HUES48 (cell line): ENCODE measurements around the gene SLC24A4.

Experiments used
- H3K27ac ChIP-seq: one replicate; pipeline ENCODE4 v1.7.0; 2013; ENCODE audit warnings: low read depth, low read length, inconsistent platforms
- H3K27me3 ChIP-seq: 2 replicates; pipeline ENCODE4 v1.6.1; 2013; ENCODE audit warnings: mild to moderate bottlenecking, low read length; ENCODE audit not compliant: control insufficient read depth, insufficient read depth
- H3K36me3 ChIP-seq: 2 replicates; pipeline ENCODE4 v1.6.1; 2013; ENCODE audit warnings: low read length; ENCODE audit not compliant: control insufficient read depth, insufficient read depth
- H3K4me1 ChIP-seq: 2 replicates; pipeline ENCODE4 v1.6.1; 2013; ENCODE audit warnings: mild to moderate bottlenecking, low read length; ENCODE audit not compliant: control insufficient read depth, insufficient read depth
- H3K4me3 ChIP-seq: 2 replicates; pipeline ENCODE4 v1.5.1; 2013; ENCODE audit warnings: mild to moderate bottlenecking, low read depth, low read length
- H3K9ac ChIP-seq: 2 replicates; pipeline ENCODE4 v1.6.1; 2013; ENCODE audit warnings: mild to moderate bottlenecking, low read depth, low read length, moderate library complexity
- H3K9me3 ChIP-seq: 2 replicates; pipeline ENCODE4 v1.6.1; 2013; ENCODE audit warnings: low read length; ENCODE audit not compliant: control insufficient read depth, insufficient read depth

Gene SLC24A4

DNA sequence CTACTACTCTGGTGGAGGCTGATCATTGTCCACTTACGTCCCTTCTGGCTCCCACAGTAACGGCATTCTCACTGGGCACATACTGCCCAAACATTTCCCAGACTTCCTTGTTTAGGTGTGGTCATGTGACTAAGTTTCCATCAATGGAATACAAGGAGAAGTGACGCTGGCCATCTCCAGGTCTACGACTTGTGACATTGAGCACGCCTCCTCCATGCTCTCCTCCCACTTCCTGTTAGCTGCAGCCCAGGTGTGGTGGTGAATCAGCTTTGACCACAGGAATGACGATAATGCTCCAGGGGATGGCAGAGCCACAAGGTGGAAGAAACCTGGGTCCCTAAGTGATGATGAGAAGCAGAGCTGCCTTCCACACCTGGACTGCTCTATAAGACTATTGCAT is 6.0 kb upstream of the SLC24A4 start:
- Histone ChIP-seq H3K27ac (no peak overlapping the region), H3K27me3 (peaks cover 24% of the 10 kb centered on the region), H3K4me3 (no peak overlapping the region), H3K4me1 (no peaks in the 10 kb centered on the region), H3K9me3 (no peaks in the 10 kb centered on the region), H3K9ac (no peak overlapping the region), H3K36me3 (no peaks in the 10 kb centered on the region)

DNA sequence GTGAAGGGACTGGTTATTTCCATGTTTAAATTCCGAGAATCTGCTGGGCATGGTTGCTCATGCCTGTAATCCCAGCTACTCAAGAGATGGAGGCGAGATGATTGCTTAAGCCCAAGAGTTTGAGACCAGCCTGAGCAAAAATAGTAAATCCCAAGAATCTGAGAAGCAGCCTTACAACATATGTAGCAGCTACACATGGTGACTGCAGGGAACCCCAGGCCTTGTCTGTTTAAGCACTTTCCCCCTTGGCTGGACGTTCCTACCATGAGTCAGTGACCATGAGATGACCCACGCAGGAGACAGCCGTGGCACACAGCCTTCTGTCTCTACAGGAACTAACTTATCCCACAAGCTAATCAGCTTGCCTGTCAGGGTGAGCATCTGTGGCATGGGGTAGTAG is 5.5 kb upstream of the SLC24A4 start:
- H3K9ac ChIP-seq: no peak overlapping the region
- H3K4me1 ChIP-seq: 0 out of 2 replicates have a peak, but pooled peaks cover 2% of the 10 kb centered on the region
- no peaks in the 10 kb centered on the region for H3K9me3 ChIP-seq
- no peaks in the 10 kb centered on the region for H3K36me3 ChIP-seq
- H3K4me3 ChIP-seq: no peak overlapping the region
- peaks cover 30% of the 10 kb centered on the region for H3K27me3 ChIP-seq
- no peak overlapping the region for H3K27ac ChIP-seq

DNA sequence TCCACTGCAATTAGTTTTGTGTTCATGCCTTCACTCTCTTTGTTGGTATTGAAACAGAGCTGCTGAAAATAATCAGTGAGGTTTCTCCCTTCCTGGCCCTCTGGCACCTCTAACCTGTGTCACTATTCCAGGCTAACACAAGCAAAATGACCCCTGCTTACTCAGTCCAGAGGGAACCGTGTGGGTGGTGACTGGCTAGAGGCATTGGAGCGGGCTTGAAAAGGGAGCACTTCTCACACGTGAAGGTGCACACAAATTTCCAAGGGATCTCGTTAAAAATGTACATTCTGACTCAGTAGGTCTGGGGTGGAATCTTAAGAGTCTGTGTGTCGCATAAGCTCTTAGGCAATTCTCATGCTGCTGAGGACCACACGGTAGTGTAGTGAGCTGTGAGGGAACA is 1.3 kb upstream of the SLC24A4 start:
- Histone ChIP-seq H3K4me3 (no peak overlapping the region), H3K27me3 (peaks cover 72% of the 10 kb centered on the region), H3K36me3 (no peaks in the 10 kb centered on the region), H3K9me3 (no peaks in the 10 kb centered on the region), H3K4me1 (0 out of 2 replicates have a peak, but pooled peaks cover 8% of the 10 kb centered on the region), H3K27ac (no peak overlapping the region), H3K9ac (no peak overlapping the region)

DNA sequence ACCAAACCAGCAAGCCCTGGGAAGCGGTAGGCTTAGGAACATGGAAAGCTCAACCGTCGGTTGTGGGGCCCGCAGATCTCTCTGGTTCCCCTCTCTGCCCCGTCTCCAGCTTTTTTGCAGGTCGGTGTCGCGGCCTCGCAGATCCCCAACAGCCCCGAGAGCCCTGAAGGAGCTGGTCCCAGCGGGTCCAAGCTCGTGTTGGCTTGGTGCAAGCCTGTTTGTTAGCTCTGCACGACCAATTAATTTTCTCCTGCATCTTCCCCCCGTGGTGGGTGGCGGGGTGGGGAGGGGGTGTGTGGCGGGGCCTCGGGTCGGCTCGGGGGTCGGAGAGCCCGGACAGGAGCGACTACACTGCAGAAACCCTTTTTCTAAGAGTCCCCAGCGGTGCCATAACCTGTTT is 449 bp upstream of the SLC24A4 start:
- Histone ChIP-seq H3K27me3 (peaks cover 80% of the 10 kb centered on the region), H3K27ac (no peak overlapping the region), H3K4me3 (peak overlapping the region; percentile 52), H3K9me3 (no peaks in the 10 kb centered on the region), H3K4me1 (0 out of 2 replicates have a peak, but pooled peaks cover 8% of the 10 kb centered on the region), H3K36me3 (no peaks in the 10 kb centered on the region), H3K9ac (no peak overlapping the region)

DNA sequence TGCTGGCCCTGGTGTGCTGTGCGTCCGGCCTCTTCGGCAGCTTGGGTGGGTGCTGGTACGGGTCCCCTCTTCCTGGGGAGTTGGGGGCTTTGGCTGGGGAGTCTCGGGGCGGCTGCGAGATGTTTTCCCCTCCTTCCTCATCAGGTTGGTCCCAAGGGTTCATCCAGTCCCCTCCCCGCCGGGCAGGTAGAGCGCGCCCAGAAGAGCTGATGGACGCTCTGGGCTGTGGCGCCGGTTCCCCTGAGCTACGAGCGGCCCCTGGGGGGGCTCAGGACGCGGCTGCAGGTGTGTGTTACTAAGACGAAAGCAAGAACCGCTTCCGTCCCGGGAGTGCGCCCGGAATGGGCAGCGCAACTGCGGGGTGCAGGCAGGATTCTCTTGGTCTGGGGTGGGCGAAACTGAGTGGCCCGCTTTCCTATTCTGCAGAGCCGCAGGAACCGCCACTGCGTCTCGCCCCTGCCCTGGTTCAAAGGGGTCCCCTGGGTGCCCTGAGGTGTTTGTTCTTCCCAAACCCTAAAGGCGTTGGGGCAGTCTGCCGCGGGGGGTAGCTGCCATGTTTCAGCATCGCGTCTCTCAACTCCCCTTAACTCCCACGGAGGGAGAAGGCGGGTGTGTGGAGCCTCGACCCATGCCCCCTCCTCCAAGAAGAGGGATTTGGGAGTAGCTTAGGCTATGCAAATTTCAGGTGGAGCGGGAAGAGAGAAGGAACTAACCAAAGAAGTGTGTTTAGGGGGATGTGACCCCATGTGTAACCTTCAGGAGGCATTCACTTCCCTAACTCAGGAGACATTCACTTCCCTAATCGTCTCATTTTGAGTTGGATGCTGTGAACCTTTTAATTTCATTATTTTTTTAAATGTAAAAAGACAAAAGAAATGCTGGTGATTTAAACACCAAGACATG is 1.2 kb downstream of the SLC24A4 start:
- Histone ChIP-seq H3K4me3 (peak overlapping the region; percentile 52), H3K9ac (no peak overlapping the region), H3K4me1 (0 out of 2 replicates have a peak, but pooled peaks cover 8% of the 10 kb centered on the region), H3K36me3 (no peaks in the 10 kb centered on the region), H3K27me3 (peaks cover 77% of the 10 kb centered on the region), H3K9me3 (no peaks in the 10 kb centered on the region), H3K27ac (no peak overlapping the region)

DNA sequence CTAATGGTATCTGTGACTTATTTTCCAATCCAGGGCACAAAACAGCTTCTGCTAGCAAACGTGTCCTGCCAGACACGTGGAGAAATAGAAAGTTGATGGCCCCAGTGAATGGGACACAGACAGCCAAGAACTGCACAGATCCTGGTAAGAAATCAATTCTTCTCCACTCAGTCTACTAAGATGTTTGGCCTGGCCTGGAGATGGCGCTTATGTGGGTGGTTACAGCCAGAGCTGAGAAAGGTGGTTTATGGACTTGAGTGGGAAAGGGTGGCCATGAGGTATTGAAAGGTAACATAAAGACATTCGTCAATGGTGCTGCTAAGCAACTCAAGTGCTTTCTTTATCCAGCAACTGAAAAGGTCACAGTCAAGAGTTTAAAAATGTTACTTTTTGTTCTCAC is 2.9 kb downstream of the SLC24A4 start:
- Histone ChIP-seq H3K4me1 (0 out of 2 replicates have a peak, but pooled peaks cover 8% of the 10 kb centered on the region), H3K36me3 (no peaks in the 10 kb centered on the region), H3K9ac (no peak overlapping the region), H3K27me3 (peaks cover 66% of the 10 kb centered on the region), H3K4me3 (no peak overlapping the region), H3K9me3 (no peaks in the 10 kb centered on the region), H3K27ac (no peak overlapping the region)

DNA sequence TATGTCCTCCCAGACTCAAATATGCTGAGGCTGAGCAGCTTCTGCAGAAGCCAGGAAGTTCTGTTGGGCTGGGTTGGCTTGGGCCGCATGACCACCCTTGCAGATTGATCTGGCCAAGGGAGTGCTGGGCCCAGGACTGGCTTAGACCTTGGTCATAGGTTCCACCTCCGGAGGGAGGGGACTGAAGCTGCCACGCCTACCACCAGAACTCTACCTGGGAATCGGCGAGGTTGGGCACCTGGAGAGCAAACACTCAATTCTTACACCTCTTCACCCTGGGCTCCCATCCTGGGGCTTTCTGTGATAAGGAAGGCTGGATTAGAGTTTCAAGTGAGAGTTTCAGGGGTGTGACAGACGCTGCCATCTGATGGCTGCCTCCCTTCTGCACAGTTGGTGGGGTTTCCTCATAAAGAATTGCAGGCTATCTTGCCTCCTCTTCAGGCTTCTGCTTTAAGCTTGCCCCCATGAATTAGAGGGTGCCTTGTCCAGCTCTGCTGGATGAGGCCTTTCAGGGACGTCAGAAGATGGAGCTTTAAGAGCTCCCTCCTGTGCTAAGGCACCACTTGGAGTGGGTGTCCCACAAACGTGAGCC is 5.8 kb downstream of the SLC24A4 start:
- Histone ChIP-seq H3K27ac (no peak overlapping the region), H3K4me3 (no peak overlapping the region), H3K4me1 (0 out of 2 replicates have a peak, but pooled peaks cover 6% of the 10 kb centered on the region), H3K36me3 (no peaks in the 10 kb centered on the region), H3K9ac (no peak overlapping the region), H3K9me3 (no peaks in the 10 kb centered on the region), H3K27me3 (peaks cover 37% of the 10 kb centered on the region)

DNA sequence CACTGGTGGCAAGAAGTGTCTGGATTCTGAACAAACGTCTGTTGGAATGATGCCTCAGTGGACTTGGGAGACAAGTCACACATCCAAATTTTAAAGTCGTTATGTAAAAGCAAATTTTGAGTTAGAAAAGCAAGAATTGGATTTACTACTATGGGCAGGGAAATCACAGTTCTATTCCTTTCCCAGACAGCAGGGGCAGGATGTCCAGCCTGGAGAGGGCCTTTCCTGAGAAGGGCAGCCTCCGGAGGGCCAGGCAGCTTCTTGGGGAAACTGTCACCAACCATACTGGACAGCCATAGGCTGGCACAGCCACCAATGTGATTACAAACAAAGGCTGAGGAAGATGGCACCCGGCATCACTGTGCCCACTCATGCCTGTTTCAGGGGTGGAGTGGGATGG is 11.1 kb downstream of the SLC24A4 start:
- H3K4me3 ChIP-seq: no peak overlapping the region
- H3K9ac ChIP-seq: no peak overlapping the region
- H3K27ac ChIP-seq: no peak overlapping the region
- no peaks in the 10 kb centered on the region for H3K36me3 ChIP-seq
- H3K9me3 ChIP-seq: no peaks in the 10 kb centered on the region
- H3K4me1 ChIP-seq: no peaks in the 10 kb centered on the region
- no peaks in the 10 kb centered on the region for H3K27me3 ChIP-seq

DNA sequence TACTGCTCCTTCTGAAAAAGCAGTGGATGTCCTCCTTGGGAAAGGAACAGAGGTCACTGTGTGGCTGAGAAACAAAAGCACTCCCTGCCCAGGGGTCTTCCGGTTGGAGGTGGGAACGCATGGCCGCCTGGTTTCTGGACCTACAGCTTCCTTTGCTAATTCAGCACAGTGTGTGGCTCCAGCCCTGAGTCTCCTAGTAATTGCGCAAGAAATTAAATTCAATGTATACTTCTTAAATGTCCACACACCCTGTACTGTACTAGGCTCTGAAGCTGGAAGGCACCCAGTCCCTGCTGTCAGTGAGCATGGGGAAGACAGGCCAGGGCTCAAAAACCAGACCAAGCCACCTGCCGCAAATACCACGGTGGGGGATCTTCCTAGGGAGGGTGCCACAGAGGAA is 13.4 kb downstream of the SLC24A4 start:
- Histone ChIP-seq H3K36me3 (no peaks in the 10 kb centered on the region), H3K9ac (no peak overlapping the region), H3K4me1 (no peaks in the 10 kb centered on the region), H3K4me3 (no peak overlapping the region), H3K9me3 (no peaks in the 10 kb centered on the region), H3K27me3 (no peaks in the 10 kb centered on the region), H3K27ac (no peak overlapping the region)

DNA sequence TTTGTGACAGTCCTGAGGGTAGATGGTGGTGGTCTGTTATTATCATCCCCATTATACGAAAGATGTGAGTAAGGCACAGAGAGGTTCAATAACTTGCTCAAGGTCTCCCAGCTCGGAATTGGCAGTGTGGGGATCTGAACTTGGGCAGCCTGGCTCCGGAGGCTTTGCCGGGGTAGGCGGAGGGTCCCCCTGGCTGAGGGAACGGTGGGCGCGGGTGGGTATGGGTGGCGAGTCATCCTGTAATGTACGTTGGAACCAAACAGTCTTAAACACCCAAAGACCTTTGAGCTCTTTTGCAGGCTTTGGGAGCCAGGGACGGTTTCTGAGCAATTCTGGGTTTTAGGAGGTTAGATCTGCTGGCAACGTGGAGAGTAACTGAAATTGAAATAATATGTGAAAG is 16.5 kb downstream of the SLC24A4 start:
- H3K4me1 ChIP-seq: no peaks in the 10 kb centered on the region
- H3K9ac ChIP-seq: no peak overlapping the region
- H3K9me3 ChIP-seq: no peaks in the 10 kb centered on the region
- H3K4me3 ChIP-seq: no peak overlapping the region
- no peak overlapping the region for H3K27ac ChIP-seq
- no peaks in the 10 kb centered on the region for H3K36me3 ChIP-seq
- no peaks in the 10 kb centered on the region for H3K27me3 ChIP-seq

DNA sequence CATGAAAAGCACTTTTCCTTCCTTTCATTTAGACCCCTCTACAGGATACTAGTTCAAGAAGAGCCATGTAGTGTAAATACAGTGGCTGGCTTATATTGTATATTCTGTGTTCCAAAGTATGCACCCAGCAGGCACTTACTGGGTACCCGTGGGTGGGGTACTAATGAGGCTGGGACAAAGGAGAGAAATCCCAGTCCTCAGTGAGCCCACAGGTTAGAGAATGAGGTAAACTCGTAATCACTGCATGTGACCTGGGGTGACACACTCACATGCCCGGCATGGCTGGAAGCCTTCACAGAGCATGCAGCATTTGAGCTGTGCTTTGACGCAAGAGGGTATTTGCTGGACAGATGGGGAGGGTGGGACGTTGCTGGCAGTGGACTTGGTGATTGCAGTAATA is 17.1 kb downstream of the SLC24A4 start:
- H3K27me3 ChIP-seq: no peaks in the 10 kb centered on the region
- H3K4me1 ChIP-seq: no peaks in the 10 kb centered on the region

More for the DNA sequence above, 17.1 kb downstream of the SLC24A4 start:
- Histone ChIP-seq H3K36me3 (no peaks in the 10 kb centered on the region), H3K4me3 (no peak overlapping the region), H3K9me3 (no peaks in the 10 kb centered on the region), H3K27ac (no peak overlapping the region), H3K9ac (no peak overlapping the region)
